ENCODE data around the gene EIF4G2. TPM values are rescaled to one million over a fixed set of nuclear protein-coding genes. Genes with fewer than 3 reads are reported as not detected.

Gene EIF4G2
- total RNA-seq, 1 donor from 2014 or later, result 815 TPM

Other genes starting within 250 kb of the EIF4G2 start
- not detected in 2 replicates for gene LYVE1, start 240.3 kb downstream of the EIF4G2 start, total RNA-seq
- gene IRAG1, start 115.2 kb downstream of the EIF4G2 start, total RNA-seq, result not detected in 2 replicates
- gene CTR9, start 57.7 kb downstream of the EIF4G2 start, total RNA-seq, result 43.7 and 47.9 TPM in 2 replicates
- gene ZBED5, start 49.1 kb upstream of the EIF4G2 start, total RNA-seq, result 49.3 and 49.4 TPM in 2 replicates